ENCODE results near the gene UVSSA. TPM values are rescaled to one million over a fixed set of nuclear protein-coding genes. Genes with fewer than 3 reads are reported as not detected.

Gene UVSSA, protein sequence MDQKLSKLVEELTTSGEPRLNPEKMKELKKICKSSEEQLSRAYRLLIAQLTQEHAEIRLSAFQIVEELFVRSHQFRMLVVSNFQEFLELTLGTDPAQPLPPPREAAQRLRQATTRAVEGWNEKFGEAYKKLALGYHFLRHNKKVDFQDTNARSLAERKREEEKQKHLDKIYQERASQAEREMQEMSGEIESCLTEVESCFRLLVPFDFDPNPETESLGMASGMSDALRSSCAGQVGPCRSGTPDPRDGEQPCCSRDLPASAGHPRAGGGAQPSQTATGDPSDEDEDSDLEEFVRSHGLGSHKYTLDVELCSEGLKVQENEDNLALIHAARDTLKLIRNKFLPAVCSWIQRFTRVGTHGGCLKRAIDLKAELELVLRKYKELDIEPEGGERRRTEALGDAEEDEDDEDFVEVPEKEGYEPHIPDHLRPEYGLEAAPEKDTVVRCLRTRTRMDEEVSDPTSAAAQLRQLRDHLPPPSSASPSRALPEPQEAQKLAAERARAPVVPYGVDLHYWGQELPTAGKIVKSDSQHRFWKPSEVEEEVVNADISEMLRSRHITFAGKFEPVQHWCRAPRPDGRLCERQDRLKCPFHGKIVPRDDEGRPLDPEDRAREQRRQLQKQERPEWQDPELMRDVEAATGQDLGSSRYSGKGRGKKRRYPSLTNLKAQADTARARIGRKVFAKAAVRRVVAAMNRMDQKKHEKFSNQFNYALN
- 10 to 100 TPM; 29.5 to 44.1 (median 39.7) TPM for total RNA-seq
- polyA plus RNA-seq: 1 to 10 TPM; 3.2 to 9.1 TPM
- total RNA-seq: 68.4 reads per million, percentile 77 among the genes with 10 or more reads in this experiment

DNA sequence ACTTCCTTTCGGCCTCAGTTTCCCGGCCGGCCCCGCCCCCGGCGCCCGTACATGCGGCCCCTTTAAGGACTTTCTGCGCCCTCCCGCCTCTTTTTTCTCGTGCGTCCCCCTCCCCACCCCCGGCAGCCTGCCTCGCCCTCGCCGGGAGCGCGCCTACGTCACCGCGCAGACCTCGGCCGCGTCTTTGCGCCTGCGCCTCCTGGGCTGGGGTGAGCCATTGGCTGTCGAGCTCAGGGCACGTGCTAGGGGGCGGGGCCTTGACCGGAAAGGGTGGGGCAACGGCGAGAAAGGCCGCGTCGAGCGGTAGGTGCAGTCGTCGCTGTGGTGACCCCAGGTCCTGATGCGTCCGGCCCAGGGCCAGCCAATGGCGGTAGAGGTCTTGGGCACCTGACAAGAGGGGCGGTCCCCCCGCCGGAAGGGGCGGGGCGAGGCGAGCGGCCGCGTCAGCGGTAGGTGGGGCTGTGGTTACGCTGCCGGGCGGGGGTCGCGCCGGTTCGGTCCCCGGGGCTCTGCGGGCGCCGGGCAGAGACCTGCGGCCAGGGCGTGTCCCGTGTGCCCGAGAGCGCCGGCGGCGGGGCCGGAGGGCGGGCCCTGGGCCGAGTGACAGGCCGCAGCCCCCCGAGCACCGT is at the start of gene UVSSA:
UVSSA (plus strand) TSS at position 428 of the 629 bp plus-strand sequence. CDS start 884 bp downstream, outside the sequence.
- H3K27ac Mint-ChIP-seq: peak within 1 kb of the TSS; percentile 83 to 99 (median 95)
- peaks cover 14 to 19% of the 10 kb centered on the region in 2 donors for H3K4me1 ChIP-seq (ENCODE audit: control insufficient read depth in 2 of 2, insufficient read depth in 2 of 2, low read length in 2 of 2)
- H3K4me3 ChIP-seq (ENCODE audit: low read length): peak within 1 kb of the TSS; percentile 87
- peak; percentile 96 for ATAC-seq
- H3K9me3 Mint-ChIP-seq: peaks cover 0 to 2% (median 0%) of the 10 kb centered on the region in 11 donors
- H3K36me3 ChIP-seq (ENCODE audit: control insufficient read depth in 2 of 3, insufficient read depth in 3 of 3, low read length in 3 of 3): no peaks in the 10 kb centered on the region
- CTCF ChIA-PET: interaction anchor here (1.3 to 3.9 kb wide), 7 partner anchors 17 to 365 kb away, joined by 3 to 12 read pairs (median 6); partner anchors contain the start of gene SLBP
- peak within 1 kb of the TSS; percentile 94 for H3K27ac ChIP-seq (ENCODE audit: low read depth, low read length)
- intact Hi-C loops (cut with micrococcal nuclease): loop anchor here (1.0 to 10.0 kb wide), 29 partner anchors 16 to 1615 kb away; partner anchors contain the start of genes ATP5ME (in 2 of the 2), MAEA (in 2 of the 2), MYL5 (in 2 of the 2) and CFAP99 (in 1 of the 2)
- H3K27me3 Mint-ChIP-seq: no peaks in the 10 kb centered on the region
- peaks cover 34 to 53% (median 42%) of the 10 kb centered on the region in 7 donors for H3K4me1 Mint-ChIP-seq
- no peaks in the 10 kb centered on the region for H3K27me3 ChIP-seq (ENCODE audit: control insufficient read depth in 2 of 2, insufficient read depth in 2 of 2, low read length in 2 of 2)
- no peaks in the 10 kb centered on the region for H3K9me3 ChIP-seq (ENCODE audit: control insufficient read depth in 2 of 3, low read length in 3 of 3)
- peak; percentile 100 for DNase-seq
- POLR2A ChIA-PET: interaction anchor here (0.6 to 4.1 kb wide), 25 partner anchors 11 to 722 kb away, joined by 3 to 102 read pairs (median 5); partner anchors contain the start of genes CTBP1, MAEA, SLBP and TACC3
- peaks cover 0 to 12% (median 0%) of the 10 kb centered on the region in 5 donors for H3K36me3 Mint-ChIP-seq
- H3K4me3 Mint-ChIP-seq: peak within 1 kb of the TSS; percentile 86 to 99 (median 95)

DNA sequence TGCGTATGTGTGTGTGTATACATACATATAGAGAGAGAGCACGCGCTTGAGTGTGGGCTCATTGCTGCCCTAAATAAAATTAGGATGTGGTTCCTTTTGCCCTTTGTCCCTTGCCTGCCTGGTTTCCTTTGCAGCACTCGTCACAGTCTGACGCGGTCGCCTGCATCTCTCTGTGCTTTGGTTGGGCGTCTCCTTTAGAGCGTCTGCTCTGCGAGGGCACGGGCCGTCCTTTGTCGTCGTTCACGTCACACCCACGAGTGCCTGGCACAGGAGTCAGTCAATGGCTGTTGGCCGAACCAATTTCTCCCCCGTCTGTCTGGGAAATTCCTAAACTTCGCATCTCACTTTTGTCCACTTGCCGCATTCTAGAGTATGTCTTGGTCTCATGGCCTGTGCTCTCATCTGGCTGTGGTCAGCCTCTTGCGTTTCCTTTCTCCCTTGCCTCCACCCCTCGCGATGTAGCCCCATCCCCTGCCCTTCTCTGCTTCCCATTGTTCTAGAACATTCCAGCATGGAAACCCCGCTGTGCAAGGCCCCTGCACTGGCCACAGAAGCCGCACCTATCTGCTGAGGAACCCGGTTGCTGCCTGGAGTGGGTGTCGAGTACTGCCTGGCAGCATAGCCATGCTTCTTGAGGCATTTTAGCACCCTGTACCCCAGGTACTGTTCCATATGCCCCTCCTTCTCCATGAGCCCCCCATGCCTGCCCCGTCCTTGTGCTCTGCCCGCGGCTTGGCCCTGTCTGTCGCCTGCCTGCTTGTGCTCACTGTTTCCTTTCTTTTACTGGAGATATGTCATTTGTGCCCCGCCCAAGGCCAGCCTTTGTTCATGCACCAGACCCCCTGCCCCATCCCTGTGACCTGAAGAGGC is 49.3 kb upstream of the UVSSA start:
- ChIA-PET CTCF (interaction anchor here (0.5 kb wide), 1 partner anchor 81 kb away, joined by 3 read pairs; no protein-coding TSS in a partner anchor), POLR2A (no interaction called here)
- peaks cover 0 to 51% (median 0%) of the 10 kb centered on the region in 3 experiments for H3K36me3 ChIP-seq (ENCODE audit: control insufficient read depth in 2 of 3, insufficient read depth in 3 of 3, low read length in 3 of 3)
- H3K4me1 ChIP-seq (ENCODE audit: control insufficient read depth in 2 of 2, insufficient read depth in 2 of 2, low read length in 2 of 2): peaks cover 0 to 19% of the 10 kb centered on the region in 2 donors
- Mint-ChIP-seq H3K4me3 (peak overlapping the region in 1 of 10 donors; percentile 25), H3K27me3 (no peaks in the 10 kb centered on the region), H3K36me3 (peaks cover 0 to 40% (median 20%) of the 10 kb centered on the region in 5 donors), H3K9me3 (no peaks in the 10 kb centered on the region), H3K4me1 (peaks cover 24 to 78% (median 62%) of the 10 kb centered on the region in 7 donors), H3K27ac (peak overlapping the region in 2 of 9 donors; percentile 42 to 54)
- intact Hi-C loops (cut with micrococcal nuclease): no loop called here
- no peak overlapping the region for H3K27ac ChIP-seq (ENCODE audit: low read depth, low read length)
- no peaks in the 10 kb centered on the region for H3K9me3 ChIP-seq (ENCODE audit: control insufficient read depth in 2 of 3, low read length in 3 of 3)
- no peak for ATAC-seq
- H3K27me3 ChIP-seq (ENCODE audit: control insufficient read depth in 2 of 2, insufficient read depth in 2 of 2, low read length in 2 of 2): no peaks in the 10 kb centered on the region
- no peak overlapping the region for H3K4me3 ChIP-seq (ENCODE audit: low read length)
- no peak for DNase-seq

DNA sequence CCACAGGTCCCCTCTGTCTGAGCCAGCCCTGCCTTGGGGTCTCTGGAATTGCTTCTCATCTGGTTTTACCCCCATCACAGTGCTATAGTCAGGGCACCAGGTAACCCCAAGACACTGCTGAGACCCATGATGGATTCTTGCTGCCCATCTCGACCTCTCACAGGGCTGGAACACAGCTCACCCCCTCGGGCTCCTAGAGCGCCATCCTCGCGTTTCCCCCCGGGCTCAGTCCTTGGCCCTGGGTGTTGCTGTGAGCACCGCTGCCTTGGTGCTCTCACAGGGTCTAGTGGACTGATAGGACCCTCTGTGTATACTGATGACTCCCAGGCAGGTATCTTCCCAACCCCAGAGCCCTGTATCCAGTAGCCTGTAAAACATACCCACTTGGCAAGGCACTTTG is 48.5 kb upstream of the UVSSA start:
- H3K36me3 Mint-ChIP-seq: peaks cover 0 to 40% (median 20%) of the 10 kb centered on the region in 5 donors
- no peak for DNase-seq
- H3K9me3 Mint-ChIP-seq: no peaks in the 10 kb centered on the region
- H3K4me3 ChIP-seq (ENCODE audit: low read length): no peak overlapping the region
- intact Hi-C loops (cut with micrococcal nuclease): no loop called here
- H3K27ac Mint-ChIP-seq: no peak overlapping the region
- no peaks in the 10 kb centered on the region for H3K27me3 Mint-ChIP-seq
- no peaks in the 10 kb centered on the region for H3K9me3 ChIP-seq (ENCODE audit: control insufficient read depth in 2 of 3, low read length in 3 of 3)
- CTCF ChIA-PET: no interaction called here
- no peak overlapping the region for H3K4me3 Mint-ChIP-seq
- peaks cover 0 to 18% of the 10 kb centered on the region in 2 donors for H3K4me1 ChIP-seq (ENCODE audit: control insufficient read depth in 2 of 2, insufficient read depth in 2 of 2, low read length in 2 of 2)
- POLR2A ChIA-PET: no interaction called here
- peaks cover 24 to 74% (median 59%) of the 10 kb centered on the region in 7 donors for H3K4me1 Mint-ChIP-seq
- peaks cover 0 to 51% (median 0%) of the 10 kb centered on the region in 3 experiments for H3K36me3 ChIP-seq (ENCODE audit: control insufficient read depth in 2 of 3, insufficient read depth in 3 of 3, low read length in 3 of 3)
- no peaks in the 10 kb centered on the region for H3K27me3 ChIP-seq (ENCODE audit: control insufficient read depth in 2 of 2, insufficient read depth in 2 of 2, low read length in 2 of 2)
- H3K27ac ChIP-seq (ENCODE audit: low read depth, low read length): no peak overlapping the region
- ATAC-seq: no peak

DNA sequence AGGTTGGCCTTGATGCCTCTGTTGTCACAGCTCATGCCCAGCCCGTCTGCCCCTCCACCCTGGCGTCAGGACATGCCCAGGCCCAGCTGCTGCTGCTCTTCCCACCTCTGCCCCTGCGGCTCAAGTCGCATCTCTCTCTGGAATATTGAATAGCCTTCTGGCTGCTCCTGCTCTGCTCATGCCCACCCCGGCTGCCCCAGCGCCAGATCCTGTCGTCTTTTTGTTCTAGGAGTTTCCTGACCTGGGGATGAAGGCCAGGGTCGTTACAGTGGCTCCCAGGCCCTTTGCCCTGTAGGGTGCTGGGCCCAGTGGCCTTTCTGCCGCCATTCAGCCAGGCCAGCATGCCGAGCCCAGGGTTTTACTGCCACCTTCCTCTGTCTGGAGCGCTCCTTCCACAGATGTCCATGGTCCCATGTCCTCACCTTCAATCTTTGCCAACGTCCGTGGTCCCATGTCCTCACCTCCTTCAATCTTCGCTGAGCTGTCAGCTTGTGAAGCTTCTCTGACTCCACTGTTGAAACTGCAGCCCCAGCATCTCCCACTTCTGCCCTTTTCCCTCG is 47.6 kb upstream of the UVSSA start:
- CTCF ChIA-PET: no interaction called here
- Mint-ChIP-seq H3K27me3 (no peaks in the 10 kb centered on the region), H3K27ac (peak overlapping the region in 2 of 9 donors; percentile 9 to 64), H3K9me3 (no peaks in the 10 kb centered on the region), H3K4me1 (peaks cover 20 to 66% (median 50%) of the 10 kb centered on the region in 7 donors), H3K36me3 (peaks cover 0 to 40% (median 20%) of the 10 kb centered on the region in 5 donors), H3K4me3 (peak overlapping the region in 1 of 10 donors; percentile 36)
- Histone ChIP-seq H3K27ac (ENCODE audit: low read depth, low read length) (no peak overlapping the region), H3K27me3 (ENCODE audit: control insufficient read depth in 2 of 2, insufficient read depth in 2 of 2, low read length in 2 of 2) (no peaks in the 10 kb centered on the region), H3K36me3 (ENCODE audit: control insufficient read depth in 2 of 3, insufficient read depth in 3 of 3, low read length in 3 of 3) (peaks cover 0 to 44% (median 0%) of the 10 kb centered on the region in 3 experiments), H3K9me3 (ENCODE audit: control insufficient read depth in 2 of 3, low read length in 3 of 3) (no peaks in the 10 kb centered on the region), H3K4me1 (ENCODE audit: control insufficient read depth in 2 of 2, insufficient read depth in 2 of 2, low read length in 2 of 2) (peaks cover 0 to 9% of the 10 kb centered on the region in 2 donors), H3K4me3 (ENCODE audit: low read length) (no peak overlapping the region)
- no peak for ATAC-seq
- intact Hi-C loops (cut with micrococcal nuclease): no loop called here
- no peak for DNase-seq
- POLR2A ChIA-PET: interaction anchor here (2.2 kb wide), 1 partner anchor 9 kb away, joined by 11 read pairs; the partner anchor contains the start of gene MAEA

DNA sequence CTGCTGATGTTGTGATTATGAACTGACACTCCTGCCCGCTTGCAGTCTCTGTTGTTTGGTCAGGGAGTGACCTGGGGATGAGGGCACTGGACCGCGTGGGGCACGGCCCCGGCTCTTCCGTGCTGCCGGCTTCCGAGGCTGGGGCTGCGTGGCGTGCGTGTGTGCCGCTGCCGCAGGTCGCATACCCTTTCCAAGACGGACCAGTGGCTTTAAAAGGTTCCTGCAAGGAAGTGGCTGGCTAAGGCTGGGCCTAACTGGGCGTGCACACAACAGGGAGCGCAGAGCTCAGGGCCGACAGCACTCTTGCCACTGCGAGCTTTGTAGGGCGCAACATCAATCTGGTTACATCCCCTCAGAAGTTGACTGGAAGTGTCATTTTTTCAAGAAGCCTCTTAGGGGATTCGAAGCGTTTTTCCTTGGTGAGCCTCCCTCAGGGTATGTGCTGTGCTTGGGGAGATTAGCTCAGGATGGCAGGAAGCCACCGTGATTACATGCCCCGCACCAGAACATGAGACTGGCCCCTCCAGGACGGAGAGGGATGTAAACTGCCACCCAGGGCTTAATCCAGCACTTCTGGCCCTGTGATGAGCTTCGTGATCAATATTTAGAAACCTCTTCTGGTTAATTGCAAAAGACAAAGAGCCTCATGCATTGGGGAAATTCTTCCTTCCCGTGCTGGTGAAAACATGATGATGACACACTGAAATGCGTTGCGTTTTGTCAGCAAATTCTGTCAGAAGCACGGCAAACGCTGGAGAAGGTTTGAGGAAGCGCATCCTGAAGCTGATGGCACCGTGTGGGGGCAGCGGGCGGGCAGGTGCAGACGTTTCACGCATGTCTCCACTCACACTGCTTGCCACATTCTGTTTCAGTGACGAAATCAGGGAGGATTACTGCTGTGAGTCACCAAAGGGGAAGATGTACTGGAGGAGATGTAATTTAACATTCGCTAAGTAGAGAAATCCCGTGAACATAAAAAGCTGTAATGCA is 46.2 kb upstream of the UVSSA start:
- Mint-ChIP-seq H3K36me3 (peaks cover 0 to 44% (median 20%) of the 10 kb centered on the region in 5 donors), H3K4me3 (peak overlapping the region in 1 of 10 donors; percentile 33), H3K4me1 (peaks cover 24 to 64% (median 52%) of the 10 kb centered on the region in 7 donors), H3K27ac (peak overlapping the region in 5 of 9 donors; percentile 21 to 79 (median 40)), H3K9me3 (no peaks in the 10 kb centered on the region), H3K27me3 (no peaks in the 10 kb centered on the region)
- no peak overlapping the region for H3K4me3 ChIP-seq (ENCODE audit: low read length)
- H3K27me3 ChIP-seq (ENCODE audit: control insufficient read depth in 2 of 2, insufficient read depth in 2 of 2, low read length in 2 of 2): no peaks in the 10 kb centered on the region
- DNase-seq (peak in 1 of 9 donors; percentile 37), ATAC-seq (peak; percentile 85)
- intact Hi-C loops (cut with micrococcal nuclease): no loop called here
- no peak overlapping the region for H3K27ac ChIP-seq (ENCODE audit: low read depth, low read length)
- H3K4me1 ChIP-seq (ENCODE audit: control insufficient read depth in 2 of 2, insufficient read depth in 2 of 2, low read length in 2 of 2): peaks cover 0 to under 1% of the 10 kb centered on the region in 2 donors
- no peaks in the 10 kb centered on the region for H3K9me3 ChIP-seq (ENCODE audit: control insufficient read depth in 2 of 3, low read length in 3 of 3)
- H3K36me3 ChIP-seq (ENCODE audit: control insufficient read depth in 2 of 3, insufficient read depth in 3 of 3, low read length in 3 of 3): peaks cover 0 to 51% (median 0%) of the 10 kb centered on the region in 3 experiments
- ChIA-PET CTCF (interaction anchor here (0.7 kb wide), 1 partner anchor 44 kb away, joined by 3 read pairs; no protein-coding TSS in a partner anchor), POLR2A (interaction anchor here (2.0 to 2.2 kb wide), 2 partner anchors 9 to 11 kb away, joined by 6 to 11 read pairs; partner anchors contain the start of gene MAEA)
